Karpas-422 (cell line): ENCODE results near the gene LRFN5. TPM values are rescaled to one million over a fixed set of nuclear protein-coding genes. Genes with fewer than 3 reads are reported as not detected.
A peak's percentile ranks its signal among the peaks of the same experiment; 100 is the strongest.

Experiments used
- DNase-seq: peaks from one replicate; pipeline ENCODE4 v3.0.0-alpha.2; 2015
- H2AFZ ChIP-seq: fragments of 200-600 bp; sonication (generic); 2 replicates; pipeline ENCODE4 v1.6.1; 2014; ENCODE audit warnings: antibody characterized with exemption, low read length, mixed read lengths
- H3K27ac ChIP-seq: fragments of 200-600 bp; sonication (generic); 2 replicates; pipeline ENCODE4 v1.5.1; 2014; ENCODE audit warnings: mild to moderate bottlenecking, low read length, moderate library complexity
- H3K27me3 ChIP-seq: fragments of 200-600 bp; sonication (generic); 2 replicates; pipeline ENCODE4 v1.6.1; 2014; ENCODE audit warnings: low read length, mixed read lengths
- H3K36me3 ChIP-seq: fragments of 200-600 bp; sonication (generic); 2 replicates; pipeline ENCODE4 v1.6.1; 2014; ENCODE audit warnings: low read length, mixed read lengths; ENCODE audit not compliant: insufficient read depth
- H3K4me1 ChIP-seq: fragments of 200-600 bp; sonication (generic); 2 replicates; pipeline ENCODE4 v1.6.1; 2014; ENCODE audit warnings: mild to moderate bottlenecking, low read length, mixed read lengths
- H3K4me2 ChIP-seq: fragments of 200-600 bp; sonication (generic); 2 replicates; pipeline ENCODE4 v1.6.1; 2014; ENCODE audit warnings: low read length, low read depth, mild to moderate bottlenecking; ENCODE audit not compliant: poor library complexity, severe bottlenecking
- H3K4me3 ChIP-seq: fragments of 200-600 bp; sonication (generic); 2 replicates; pipeline ENCODE4 v1.5.1; 2014; ENCODE audit warnings: mild to moderate bottlenecking, antibody characterized with exemption, low read length, mixed read lengths
- H3K79me2 ChIP-seq: fragments of 200-600 bp; sonication (generic); 2 replicates; pipeline ENCODE4 v1.6.1; 2014; ENCODE audit warnings: mild to moderate bottlenecking, low read length, mixed read lengths
- H3K9ac ChIP-seq: fragments of 200-600 bp; sonication (generic); 2 replicates; pipeline ENCODE4 v1.6.0; 2014; ENCODE audit warnings: low read length
- H3K9me2 ChIP-seq: fragments of 200-600 bp; sonication (generic), shearing (Covaris generic); replicated peaks from 2 replicates; pipeline ENCODE4 v1.6.0; 2014; ENCODE audit warnings: mild to moderate bottlenecking, low read length, moderate library complexity; ENCODE audit not compliant: insufficient read depth
- H3K9me3 ChIP-seq: fragments of 300-700, 200-600 bp; sonication (generic); 2 replicates; pipeline ENCODE4 v1.6.1; 2014; ENCODE audit warnings: low read length, mixed read lengths
- H4K20me1 ChIP-seq: fragments of 200-600 bp; sonication (generic); 2 replicates; pipeline ENCODE4 v1.6.1; 2014; ENCODE audit warnings: mild to moderate bottlenecking, antibody characterized with exemption, low read length, low read depth; ENCODE audit not compliant: insufficient read depth
- small RNA-seq: library from RNA; depleted of rRNA; stranded (forward); fragments of <200 nt; gene quantifications from one replicate; pipeline ENCODE3, GENCODE V24; 2014
- total RNA-seq: library from RNA; depleted of rRNA; stranded (reverse); fragments of >200 nt; shearing (Covaris generic); gene quantifications from 2 replicates; pipeline ENCODE4 v1.2.3, GENCODE V29; 2014; ENCODE audit warnings: low replicate concordance

Gene LRFN5
- total RNA-seq, 1 experiment from 2014 or later = not detected

DNA sequence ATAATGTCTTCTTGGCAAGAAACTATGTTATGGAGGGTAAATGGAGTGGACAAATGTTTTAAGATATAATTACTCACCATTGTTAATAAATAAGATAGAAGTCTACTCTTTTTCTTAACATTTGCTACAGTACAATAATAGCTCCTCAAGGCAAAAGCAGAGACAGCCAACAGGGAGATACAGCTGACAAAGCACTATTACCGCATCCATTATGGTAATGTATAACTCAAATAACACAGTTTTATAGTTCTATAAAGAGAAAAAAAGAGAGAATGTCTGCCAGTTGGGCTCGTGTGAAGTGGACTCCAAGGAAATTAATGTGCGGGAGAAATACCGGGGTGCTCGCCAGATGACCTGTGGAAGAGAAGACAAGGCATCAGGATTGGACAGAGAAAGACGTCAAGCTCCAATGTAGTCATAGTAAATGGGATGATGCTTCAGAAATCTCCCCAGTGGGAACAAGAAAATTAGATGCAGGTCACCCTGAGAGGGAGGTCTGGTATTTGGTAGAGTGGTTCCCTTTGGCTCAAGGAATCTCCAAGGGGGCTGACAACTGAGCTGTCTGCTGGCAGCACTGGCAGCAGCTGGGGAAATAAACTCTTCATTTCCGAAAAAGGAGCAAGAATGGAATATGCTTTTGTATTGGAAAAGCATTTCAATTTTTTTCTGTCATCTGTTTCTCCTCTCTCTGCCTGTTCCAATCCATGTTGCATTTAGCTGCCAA lies 343.9 kb downstream of the LRFN5 start:
- Histone ChIP-seq H3K4me3 (no peak overlapping the region), H2AFZ (peak overlapping the region; percentile 62), H3K79me2 (no peaks in the 10 kb centered on the region), H3K9ac (no peak overlapping the region), H3K27me3 (no peaks in the 10 kb centered on the region), H3K27ac (no peak overlapping the region), H3K9me2 (no peaks in the 10 kb centered on the region), H4K20me1 (no peaks in the 10 kb centered on the region), H3K36me3 (no peaks in the 10 kb centered on the region), H3K4me2 (no peak overlapping the region), H3K4me1 (no peaks in the 10 kb centered on the region; the same call in 1 of the 2 replicates), H3K9me3 (peaks cover 6% of the 10 kb centered on the region; the same call in 1 of the 2 replicates)
- no peak for DNase-seq

Small RNAs within 50 kb of the gene (small RNA-seq; reads per million reads assigned to genes)
- gene RF00322 = not detected
